Daoy (cell line): ENCODE data around the gene HORMAD2. TPM values are rescaled to one million over a fixed set of nuclear protein-coding genes. Genes with fewer than 3 reads are reported as not detected.
A peak's percentile ranks its signal among the peaks of the same experiment; 100 is the strongest.

Experiments
- DNase-seq: peaks from one replicate; pipeline ENCODE4 v3.0.0-alpha.2; 2015; ENCODE audit warnings: low read depth
- total RNA-seq: library from RNA; depleted of rRNA; stranded (reverse); fragments of >200 nt; shearing (Covaris generic); gene quantifications from 2 replicates; pipeline ENCODE4 v1.2.3, GENCODE V29; 2014

The HORMAD2 gene
- total RNA-seq, 1 experiment from 2014 or later: not detected

- no peak for DNase-seq
Observed at GRCh38 chr22:30161051-30161469, 80.8 kb downstream of the HORMAD2 start.

GRCh38 chr22:30167296-30167695, 87.0 kb downstream of the HORMAD2 start:
- no peak for DNase-seq

- no peak for DNase-seq
Observed at GRCh38 chr22:30167734-30168133, 87.5 kb downstream of the HORMAD2 start.

- DNase-seq: no peak
Observed at GRCh38 chr22:30169002-30169401, 88.7 kb downstream of the HORMAD2 start.

- DNase-seq: no peak
Observed at GRCh38 chr22:30170129-30170528, 89.9 kb downstream of the HORMAD2 start.

GRCh38 chr22:30171008-30171407, 90.7 kb downstream of the HORMAD2 start:
- DNase-seq: no peak

GRCh38 chr22:30175690-30176288, 95.5 kb downstream of the HORMAD2 start:
- no peak for DNase-seq

- DNase-seq: no peak
Observed at GRCh38 chr22:30176431-30176830, 96.2 kb downstream of the HORMAD2 start.

- peak; percentile 15 for DNase-seq
Observed at GRCh38 chr22:30178181-30179126, 98.2 kb downstream of the HORMAD2 start.

GRCh38 chr22:30180616-30181015, 100.4 kb downstream of the HORMAD2 start:
- DNase-seq: no peak

- no peak for DNase-seq
Observed at GRCh38 chr22:30181459-30182349, 101.4 kb downstream of the HORMAD2 start.

GRCh38 chr22:30182350-30182745, 102.1 kb downstream of the HORMAD2 start:
- DNase-seq: peak; percentile 27

- no peak for DNase-seq
Observed at GRCh38 chr22:30182815-30183214, 102.6 kb downstream of the HORMAD2 start.

GRCh38 chr22:30183271-30183670, 103.0 kb downstream of the HORMAD2 start:
- DNase-seq: no peak

GRCh38 chr22:30183861-30184278, 103.6 kb downstream of the HORMAD2 start:
- no peak for DNase-seq

- no peak for DNase-seq
Observed at GRCh38 chr22:30185129-30185528, 104.9 kb downstream of the HORMAD2 start.

- DNase-seq: no peak
Observed at GRCh38 chr22:30185549-30185948, 105.3 kb downstream of the HORMAD2 start.

GRCh38 chr22:30186041-30186440, 105.8 kb downstream of the HORMAD2 start:
- no peak for DNase-seq

GRCh38 chr22:30186510-30186909, 106.2 kb downstream of the HORMAD2 start:
- no peak for DNase-seq

GRCh38 chr22:30187094-30187493, 106.8 kb downstream of the HORMAD2 start:
- no peak for DNase-seq

- DNase-seq: no peak
Observed at GRCh38 chr22:30187529-30188407, 107.5 kb downstream of the HORMAD2 start.
